Common myeloid progenitor, CD34-positive (primary cell): ENCODE results near the gene CD99L2.

Experiments used
- CTCF ChIA-PET: fragments of 350-600 bp; sonication (Branson Sonifier 250); formaldehyde crosslinking; loops from one replicate; lab custom pipeline; 2021; ENCODE audit warnings: antibody characterized with exemption; lab: Charles Lee
- POLR2A ChIA-PET: fragments of 350-600 bp; sonication (Branson Sonifier 250); formaldehyde crosslinking; loops from one replicate; lab custom pipeline; 2021; ENCODE audit warnings: antibody characterized with exemption; lab: Charles Lee
- DNase-seq, 3 donors: peaks; one replicate each; pipeline versions ENCODE4 v3.0.0 to v3.0.0-alpha.2; 2013
- H3K27ac ChIP-seq, 2 experiments: 1 replicate in 1 of 2; 2 replicates in 1 of 2; pipeline ENCODE4 v1.7.0; 2013; ENCODE audit warnings: inconsistent platforms in 2 of 2, low read length in 2 of 2, mild to moderate bottlenecking in 2 of 2, low read depth in 1 of 2, moderate library complexity in 1 of 2; ENCODE audit not compliant: severe bottlenecking in 2 of 2, insufficient read depth in 1 of 2, poor library complexity in 1 of 2
- H3K27me3 ChIP-seq, 5 experiments: replicated peaks in 2 of 5; 1 replicate in 3 of 5; 2 replicates in 2 of 5; pipeline versions ENCODE4 v1.6.1 to v1.7.0; 2013; ENCODE audit warnings: low read length in 4 of 5, mild to moderate bottlenecking in 2 of 5, moderate library complexity in 2 of 5, inconsistent platforms in 1 of 5; ENCODE audit not compliant: insufficient read depth in 5 of 5, control insufficient read depth in 4 of 5
- H3K36me3 ChIP-seq, 4 experiments: 1 replicate in 2 of 4; 2 replicates in 2 of 4; pipeline versions ENCODE4 v1.6.1 to v1.7.0; 2013; ENCODE audit warnings: low read length in 3 of 4, control low read depth in 1 of 4, mild to moderate bottlenecking in 1 of 4; ENCODE audit not compliant: control insufficient read depth in 4 of 4, insufficient read depth in 4 of 4
- H3K4me1 ChIP-seq, 4 experiments: 1 replicate in 3 of 4; 2 replicates in 1 of 4; pipeline versions ENCODE4 v1.6.1 to v1.7.1; 2013; ENCODE audit warnings: low read length in 3 of 4, mild to moderate bottlenecking in 3 of 4, control low read depth in 1 of 4, inconsistent platforms in 1 of 4, moderate library complexity in 1 of 4; ENCODE audit not compliant: control insufficient read depth in 4 of 4, insufficient read depth in 4 of 4; ENCODE audit errors: control extremely low read depth in 1 of 4
- H3K4me3 ChIP-seq, 7 experiments: 1 replicate in 4 of 7; 2 replicates in 3 of 7; pipeline versions ENCODE4 v1.5.1 to v1.7.0; 2013; ENCODE audit warnings: mild to moderate bottlenecking in 7 of 7, low read length in 6 of 7, moderate library complexity in 6 of 7, inconsistent platforms in 2 of 7, low read depth in 2 of 7, control low read depth in 1 of 7; ENCODE audit not compliant: insufficient read depth in 4 of 7, control insufficient read depth in 1 of 7; ENCODE audit errors: extremely low read depth in 1 of 7
- H3K9me3 ChIP-seq, 5 experiments: 1 replicate in 4 of 5; 2 replicates in 1 of 5; pipeline versions ENCODE4 v1.6.1 to v1.7.1; 2013; ENCODE audit warnings: low read length in 4 of 5, mild to moderate bottlenecking in 2 of 5, inconsistent platforms in 1 of 5, low read depth in 1 of 5, moderate library complexity in 1 of 5; ENCODE audit not compliant: control insufficient read depth in 4 of 5, insufficient read depth in 2 of 5; ENCODE audit errors: control extremely low read depth in 1 of 5
- WGBS: methylation state at CpG from one replicate; pipeline ENCODE4 v1.1.5; 2013; ENCODE audit not compliant: insufficient coverage; 5-methylcytosine and 5-hydroxymethylcytosine counted together

Gene CD99L2

GRCh38 chrX:150856785-150857184, 41.7 kb downstream of the CD99L2 start:
- peaks cover 0 to 15% (median 10%) of the 10 kb centered on the region in 5 experiments for H3K9me3 ChIP-seq
- H3K4me3 ChIP-seq, result no peak overlapping the region
- peak in 1 of 3 donors; percentile 9 for DNase-seq
- H3K36me3 ChIP-seq, result peaks cover 0 to 4% (median under 1%) of the 10 kb centered on the region in 4 experiments
- H3K27me3 ChIP-seq, result no peaks in the 10 kb centered on the region
- CTCF ChIA-PET, result no interaction called here
- no CpG with 5 or more reads among the region's 1 CpG for WGBS
- no peaks in the 10 kb centered on the region for H3K4me1 ChIP-seq
- POLR2A ChIA-PET, result no interaction called here
- no peak overlapping the region for H3K27ac ChIP-seq

GRCh38 chrX:150856101-150856500, 42.4 kb downstream of the CD99L2 start:
- Histone ChIP-seq H3K27ac (no peak overlapping the region), H3K36me3 (peaks cover 0 to 4% (median under 1%) of the 10 kb centered on the region in 4 experiments), H3K27me3 (no peaks in the 10 kb centered on the region), H3K4me3 (no peak overlapping the region), H3K4me1 (no peaks in the 10 kb centered on the region), H3K9me3 (peaks cover 0 to 15% (median 10%) of the 10 kb centered on the region in 5 experiments)
- WGBS, result 88% methylated on average over 2 of the region's 3 CpGs
- ChIA-PET CTCF (no interaction called here), POLR2A (no interaction called here)
- DNase-seq, result no peak

- Histone ChIP-seq H3K4me1 (peaks cover 0 to 2% (median 0%) of the 10 kb centered on the region in 4 experiments), H3K36me3 (peaks cover 0 to 4% (median under 1%) of the 10 kb centered on the region in 4 experiments), H3K27me3 (no peaks in the 10 kb centered on the region), H3K9me3 (peaks cover 0 to 15% (median 9%) of the 10 kb centered on the region in 5 experiments), H3K27ac (no peak overlapping the region), H3K4me3 (no peak overlapping the region)
- peak in 2 of 3 donors; percentile 72 to 75 for DNase-seq
- ChIA-PET POLR2A (no interaction called here), CTCF (no interaction called here)
- no CpG with 5 or more reads among the region's 2 CpGs for WGBS
These were observed 43.6 kb downstream of the CD99L2 start for GRCh38 chrX:150854856-150855255.

- POLR2A ChIA-PET, result no interaction called here
- DNase-seq, result no peak
- 67% methylated on average over 1 of the region's 3 CpGs for WGBS
- H3K36me3 ChIP-seq, result no peaks in the 10 kb centered on the region
- H3K27me3 ChIP-seq, result no peaks in the 10 kb centered on the region
- no peak overlapping the region for H3K4me3 ChIP-seq
- H3K27ac ChIP-seq, result no peak overlapping the region
- peaks cover 0 to under 1% (median 0%) of the 10 kb centered on the region in 5 experiments for H3K9me3 ChIP-seq
- CTCF ChIA-PET, result no interaction called here
- H3K4me1 ChIP-seq, result peaks cover 0 to 17% (median 7%) of the 10 kb centered on the region in 4 experiments
These were observed 48.3 kb downstream of the CD99L2 start for GRCh38 chrX:150849996-150850720.

- WGBS, result 100% methylated on average over 1 of the region's 2 CpGs
- Histone ChIP-seq H3K27me3 (no peaks in the 10 kb centered on the region), H3K36me3 (no peaks in the 10 kb centered on the region), H3K27ac (no peak overlapping the region), H3K4me1 (peaks cover 0 to 17% (median 7%) of the 10 kb centered on the region in 4 experiments), H3K9me3 (no peaks in the 10 kb centered on the region), H3K4me3 (no peak overlapping the region)
- ChIA-PET POLR2A (no interaction called here), CTCF (no interaction called here)
- DNase-seq, result no peak
These were observed 49.0 kb downstream of the CD99L2 start for GRCh38 chrX:150849486-150849885.

GRCh38 chrX:150848914-150849365, 49.5 kb downstream of the CD99L2 start:
- CTCF ChIA-PET, result no interaction called here
- H3K4me3 ChIP-seq, result no peak overlapping the region
- H3K27ac ChIP-seq, result no peak overlapping the region
- H3K27me3 ChIP-seq, result no peaks in the 10 kb centered on the region
- H3K36me3 ChIP-seq, result no peaks in the 10 kb centered on the region
- POLR2A ChIA-PET, result no interaction called here
- H3K9me3 ChIP-seq, result no peaks in the 10 kb centered on the region
- peaks cover 0 to 17% (median 7%) of the 10 kb centered on the region in 4 experiments for H3K4me1 ChIP-seq
- WGBS, result 58% methylated on average over 9 of the region's 9 CpGs
- DNase-seq, result peak; percentile 47 to 70 (median 64)

GRCh38 chrX:150847088-150847487, 51.4 kb downstream of the CD99L2 start:
- Histone ChIP-seq H3K27ac (no peak overlapping the region), H3K4me3 (no peak overlapping the region), H3K27me3 (no peaks in the 10 kb centered on the region), H3K9me3 (no peaks in the 10 kb centered on the region), H3K36me3 (no peaks in the 10 kb centered on the region), H3K4me1 (peaks cover 0 to 17% (median 8%) of the 10 kb centered on the region in 4 experiments)
- ChIA-PET POLR2A (no interaction called here), CTCF (interaction anchor here (1.4 kb wide), 1 partner anchor 11 kb away, joined by 3 read pairs; no protein-coding TSS in a partner anchor)
- no peak for DNase-seq
